Caco-2 (cell line): Measurements from ENCODE around the gene LRRC59. TPM values are rescaled to one million over a fixed set of nuclear protein-coding genes. Genes with fewer than 3 reads are reported as not detected.

Experiments used
- BruUV-seq: library from RNA; stranded (reverse); fragments of 400-500 nt; replicated peaks from 2 replicates; lab custom pipeline; 2021; lab: Mats Ljungman, UMichigan
- CTCF ChIA-PET: fragments of 300-600 bp; sonication (Branson Sonifier 250); formaldehyde crosslinking; loops from one replicate; lab custom pipeline; 2022; ENCODE audit warnings: antibody characterized with exemption; lab: Charles Lee
- POLR2A ChIA-PET: fragments of 300-600 bp; sonication (Branson Sonifier 250); formaldehyde crosslinking; loops from one replicate; lab custom pipeline; 2022; ENCODE audit warnings: antibody characterized with exemption; lab: Charles Lee
- DNase-seq, 2 experiments: peaks; one replicate each; pipeline versions ENCODE4 v3.0.0 to v3.0.0-alpha.2; 2020 to 2022
- H3K27me3 ChIP-seq: replicated peaks from 2 replicates; pipeline ENCODE4 v1.6.0; 2011; ENCODE audit warnings: low read length; ENCODE audit not compliant: control insufficient read depth, insufficient read depth
- H3K36me3 ChIP-seq: 2 replicates; pipeline ENCODE4 v1.5.1; 2011; ENCODE audit warnings: low read length; ENCODE audit not compliant: control insufficient read depth, insufficient read depth
- H3K4me1 ChIP-seq: fragments of 250-450 bp; sonication (Bioruptor Pico); 2 replicates; pipeline ENCODE4 v1.5.1; 2020; ENCODE audit warnings: mild to moderate bottlenecking
- H3K4me3 ChIP-seq: 2 replicates; pipeline ENCODE4 v1.5.1; 2011; ENCODE audit warnings: low read depth, mild to moderate bottlenecking, control low read depth, low read length
- H3K9me3 ChIP-seq: fragments of 250-450 bp; sonication (Bioruptor Pico); 2 replicates; pipeline ENCODE4 v1.5.1; 2020; ENCODE audit warnings: mild to moderate bottlenecking, moderate library complexity
- H3K27ac Mint-ChIP-seq: one replicate; pipeline ENCODE4 v1.8.0; 2022; ENCODE audit warnings: mixed read lengths; ENCODE audit not compliant: unreplicated experiment
- H3K27me3 Mint-ChIP-seq: one replicate; pipeline ENCODE4 v1.8.0; 2022; ENCODE audit warnings: mixed read lengths; ENCODE audit not compliant: insufficient read depth, unreplicated experiment
- H3K36me3 Mint-ChIP-seq: one replicate; pipeline ENCODE4 v1.8.0; 2022; ENCODE audit warnings: mild to moderate bottlenecking, mixed read lengths; ENCODE audit not compliant: insufficient read depth, unreplicated experiment
- H3K4me1 Mint-ChIP-seq: one replicate; pipeline ENCODE4 v1.8.0; 2022; ENCODE audit warnings: low read depth, mixed read lengths; ENCODE audit not compliant: unreplicated experiment
- H3K4me3 Mint-ChIP-seq: one replicate; pipeline ENCODE4 v1.8.0; 2022; ENCODE audit warnings: mild to moderate bottlenecking, moderate library complexity, mixed read lengths; ENCODE audit not compliant: unreplicated experiment
- H3K9me3 Mint-ChIP-seq: one replicate; pipeline ENCODE4 v1.8.0; 2022; ENCODE audit warnings: mixed read lengths; ENCODE audit not compliant: unreplicated experiment
- CTCF ChIP-seq, 2 experiments: fragments of 200-600 bp in 1 of 2; IDR thresholded peaks; 1 replicate in 1 of 2; 2 replicates in 1 of 2; pipeline versions ENCODE4 v1.5.1 to v1.8.0; 2011 to 2022; ENCODE audit warnings: antibody characterized with exemption in 1 of 2, control low read depth in 1 of 2, inconsistent platforms in 1 of 2, low read depth in 1 of 2, low read length in 1 of 2, mild to moderate bottlenecking in 1 of 2, moderate library complexity in 1 of 2; ENCODE audit not compliant: insufficient read depth in 1 of 2, severe bottlenecking in 1 of 2, unreplicated experiment in 1 of 2
- intact Hi-C: fragments of 100-400 bp; cut with micrococcal nuclease; formaldehyde crosslinking; loops from one replicate; pipeline ENCODE4 v1.10.0; 2022; ENCODE audit not compliant: unreplicated experiment
- total RNA-seq: library from RNA; stranded (reverse); gene quantifications from 2 replicates; pipeline ENCODE4 v1.2.3, GENCODE V29; 2022

Gene LRRC59
- total RNA-seq, 1 experiment from 2014 or later = 324 TPM

DNA sequence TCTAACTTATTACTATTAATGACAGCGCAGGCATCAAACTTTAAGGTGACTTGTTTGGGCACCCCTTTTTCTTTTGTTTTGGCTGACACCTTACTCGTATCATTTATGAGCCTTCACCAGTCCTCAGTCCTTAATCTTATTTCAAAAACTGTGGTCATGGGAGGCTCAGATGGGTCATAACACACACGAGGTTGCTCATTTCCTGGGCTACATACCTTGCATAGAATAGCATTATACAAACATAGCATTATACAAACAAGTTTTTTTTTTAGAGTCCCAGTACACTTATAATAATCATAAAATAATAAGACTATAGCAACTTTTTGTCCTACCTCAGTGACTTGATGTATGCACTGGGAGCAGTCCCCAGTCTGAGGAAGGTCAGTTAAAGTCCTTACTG, 17.5 kb upstream of the LRRC59 start:
- CTCF ChIA-PET = no interaction called here
- no peaks in the 10 kb centered on the region for H3K4me1 Mint-ChIP-seq
- H3K4me3 Mint-ChIP-seq = no peak overlapping the region
- no peak overlapping the region for H3K27ac Mint-ChIP-seq
- H3K27me3 Mint-ChIP-seq = peaks cover 7% of the 10 kb centered on the region
- H3K27me3 ChIP-seq = no peaks in the 10 kb centered on the region
- no peak for DNase-seq
- H3K36me3 Mint-ChIP-seq = no peaks in the 10 kb centered on the region
- no peak overlapping the region for H3K4me3 ChIP-seq
- H3K9me3 Mint-ChIP-seq = peaks cover 11% of the 10 kb centered on the region
- H3K36me3 ChIP-seq = no peaks in the 10 kb centered on the region
- POLR2A ChIA-PET = no interaction called here
- peaks cover 16% of the 10 kb centered on the region for H3K9me3 ChIP-seq
- TF ChIP-seq CTCF (IDR thresholded peaks at IDR 0.05; ENCODE audit: insufficient read depth in 1 of 2, low read depth in 1 of 2, low read length in 1 of 2, severe bottlenecking in 1 of 2, unreplicated experiment in 1 of 2) = no peak
- BruUV-seq = no TSS peak
- intact Hi-C loops = no loop called here
- no peaks in the 10 kb centered on the region for H3K4me1 ChIP-seq

DNA sequence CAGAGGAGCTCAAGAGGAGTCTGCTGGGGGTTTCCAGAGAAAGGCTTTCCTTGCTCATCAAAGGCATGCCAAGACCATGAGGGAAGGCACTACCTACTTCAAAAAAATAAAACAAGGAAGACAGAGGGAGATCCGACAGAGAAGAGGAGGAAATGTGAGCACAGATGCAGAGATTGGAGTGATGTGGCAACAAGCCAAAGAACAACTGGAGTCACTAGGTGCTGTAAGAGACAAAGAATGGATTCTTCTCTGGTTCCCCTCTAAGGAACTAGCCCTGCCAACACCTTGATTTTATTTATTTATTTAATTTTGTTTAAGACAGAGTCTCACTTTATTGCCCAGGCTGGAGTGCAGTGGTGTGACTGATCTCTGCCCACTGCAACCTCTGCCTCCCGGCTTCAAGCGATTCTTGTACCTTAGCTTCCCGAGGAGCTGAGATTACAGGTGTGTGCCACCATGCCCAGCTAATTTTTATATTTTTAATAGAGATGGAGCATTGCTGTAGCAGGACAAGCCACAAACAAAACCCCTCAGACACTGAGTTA, 14.9 kb upstream of the LRRC59 start:
- H3K4me1 Mint-ChIP-seq = no peaks in the 10 kb centered on the region
- ChIA-PET CTCF (interaction anchor here (0.6 kb wide), 1 partner anchor 67 kb away, joined by 3 read pairs; no protein-coding TSS in a partner anchor), POLR2A (no interaction called here)
- H3K27me3 ChIP-seq = no peaks in the 10 kb centered on the region
- no peak for TF ChIP-seq CTCF (IDR thresholded peaks at IDR 0.05; ENCODE audit: insufficient read depth in 1 of 2, low read depth in 1 of 2, low read length in 1 of 2, severe bottlenecking in 1 of 2, unreplicated experiment in 1 of 2)
- no peak for DNase-seq
- intact Hi-C loops = no loop called here
- no peaks in the 10 kb centered on the region for H3K36me3 Mint-ChIP-seq
- H3K9me3 ChIP-seq = peaks cover 11% of the 10 kb centered on the region
- no peak overlapping the region for H3K27ac Mint-ChIP-seq
- no TSS peak for BruUV-seq
- no peak overlapping the region for H3K4me3 ChIP-seq
- no peaks in the 10 kb centered on the region for H3K4me1 ChIP-seq
- H3K27me3 Mint-ChIP-seq = no peaks in the 10 kb centered on the region
- no peaks in the 10 kb centered on the region for H3K9me3 Mint-ChIP-seq
- H3K36me3 ChIP-seq = no peaks in the 10 kb centered on the region
- H3K4me3 Mint-ChIP-seq = no peak overlapping the region

DNA sequence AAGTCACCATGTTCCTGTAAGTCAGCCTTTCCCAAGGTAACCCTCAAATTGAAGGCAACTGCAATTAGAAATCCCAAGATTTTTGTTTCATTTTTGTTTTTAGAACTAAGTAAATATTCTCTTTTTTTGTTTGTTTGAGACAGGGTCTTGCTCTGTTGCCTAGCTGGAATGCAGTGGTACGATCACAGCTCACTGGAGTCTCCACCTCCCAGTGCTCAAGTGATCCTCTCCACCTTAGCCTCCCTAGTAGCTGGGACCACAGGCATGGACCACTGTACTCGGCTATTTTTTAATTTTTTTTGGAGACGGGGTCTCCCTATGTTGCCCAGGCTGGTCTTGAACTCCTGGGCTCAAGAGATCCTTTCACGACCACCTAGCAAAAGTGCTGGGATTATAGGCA, 10.6 kb upstream of the LRRC59 start:
- intact Hi-C loops = no loop called here
- Mint-ChIP-seq H3K9me3 (no peaks in the 10 kb centered on the region), H3K4me1 (no peaks in the 10 kb centered on the region), H3K36me3 (no peaks in the 10 kb centered on the region), H3K4me3 (no peak overlapping the region), H3K27me3 (no peaks in the 10 kb centered on the region), H3K27ac (no peak overlapping the region)
- DNase-seq = no peak
- POLR2A ChIA-PET = interaction anchor here (0.7 kb wide), 1 partner anchor 23 kb away, joined by 5 read pairs; no protein-coding TSS in a partner anchor
- peaks cover 11% of the 10 kb centered on the region for H3K9me3 ChIP-seq
- CTCF ChIA-PET = interaction anchor here (3.7 kb wide), 1 partner anchor 11 kb away, joined by 28 read pairs; the partner anchor contains the start of gene LRRC59
- BruUV-seq = no TSS peak
- TF ChIP-seq CTCF (IDR thresholded peaks at IDR 0.05; ENCODE audit: insufficient read depth in 1 of 2, low read depth in 1 of 2, low read length in 1 of 2, severe bottlenecking in 1 of 2, unreplicated experiment in 1 of 2) = no peak
- H3K36me3 ChIP-seq = no peaks in the 10 kb centered on the region
- no peaks in the 10 kb centered on the region for H3K27me3 ChIP-seq
- no peaks in the 10 kb centered on the region for H3K4me1 ChIP-seq
- no peak overlapping the region for H3K4me3 ChIP-seq
